GM23338 (cell line): Measurements from ENCODE around the gene PDS5A. TPM values are rescaled to one million over a fixed set of nuclear protein-coding genes. Genes with fewer than 3 reads are reported as not detected.

Source experiments
- ATAC-seq: fragments of 200-7000 bp; cut with Tn5 transposase; 3 replicates; pipeline ENCODE4 v1.9.1; 2020
- DNase-seq: peaks from one replicate; pipeline ENCODE4 v3.0.0-alpha.2; 2015; ENCODE audit warnings: low spot score
- H2AFZ ChIP-seq: fragments of 200-600 bp; sonication (generic); 2 replicates; pipeline ENCODE4 v1.8.0; 2016; ENCODE audit warnings: antibody characterized with exemption, mild to moderate bottlenecking, moderate library complexity
- H3F3A ChIP-seq: fragments of 200-600 bp; sonication (generic); replicated peaks from 2 replicates; pipeline ENCODE4 v1.8.0; 2017; ENCODE audit warnings: antibody characterized with exemption, mixed run types, low read depth
- H3K27ac ChIP-seq: fragments of 200-600 bp; sonication (generic); 2 replicates; pipeline ENCODE4 v1.6.1; 2016; ENCODE audit warnings: low read depth
- H3K27me3 ChIP-seq: fragments of 200-600 bp; sonication (generic); 2 replicates; pipeline ENCODE4 v1.8.0; 2016; ENCODE audit warnings: mild to moderate bottlenecking, mixed run types, moderate library complexity; ENCODE audit not compliant: insufficient read depth
- H3K36me3 ChIP-seq: fragments of 200-600 bp; sonication (generic); 2 replicates; pipeline ENCODE4 v1.8.0; 2016; ENCODE audit warnings: mild to moderate bottlenecking; ENCODE audit not compliant: insufficient read depth
- H3K4me1 ChIP-seq: fragments of 200-600 bp; sonication (generic); 2 replicates; pipeline ENCODE4 v1.8.0; 2016; ENCODE audit warnings: mild to moderate bottlenecking, moderate library complexity; ENCODE audit not compliant: insufficient read depth
- H3K4me2 ChIP-seq: fragments of 200-600 bp; sonication (generic); 2 replicates; pipeline ENCODE4 v1.7.1; 2017; ENCODE audit warnings: mixed run types
- H3K4me3 ChIP-seq: fragments of 200-600 bp; sonication (generic); 2 replicates; pipeline ENCODE4 v1.6.1; 2016; ENCODE audit warnings: mixed run types
- H3K79me2 ChIP-seq: fragments of 200-600 bp; sonication (generic); replicated peaks from 2 replicates; pipeline ENCODE4 v1.8.0; 2017; ENCODE audit warnings: mild to moderate bottlenecking; ENCODE audit not compliant: insufficient read depth
- H3K9me2 ChIP-seq: fragments of 200-600 bp; sonication (generic); 2 replicates; pipeline ENCODE4 v1.8.0; 2017; ENCODE audit not compliant: insufficient read depth
- H4K20me1 ChIP-seq: fragments of 200-600 bp; sonication (generic); replicated peaks from 2 replicates; pipeline ENCODE4 v1.8.0; 2017; ENCODE audit warnings: mild to moderate bottlenecking; ENCODE audit not compliant: insufficient read depth
- H3K27ac Mint-ChIP-seq: 2 replicates; pipeline ENCODE4 v1.8.0; 2020; ENCODE audit warnings: inconsistent platforms, mild to moderate bottlenecking, moderate library complexity, mixed read lengths
- H3K27me3 Mint-ChIP-seq: 3 replicates; pipeline ENCODE4 v1.8.0; 2022; ENCODE audit warnings: low read depth, mild to moderate bottlenecking, moderate library complexity, mixed read lengths, inconsistent platforms; ENCODE audit not compliant: insufficient read depth, poor library complexity
- H3K36me3 Mint-ChIP-seq: 3 replicates; pipeline ENCODE4 v1.8.0; 2021; ENCODE audit warnings: low read depth, mild to moderate bottlenecking, inconsistent platforms, moderate library complexity, mixed read lengths
- H3K4me1 Mint-ChIP-seq: 3 replicates; pipeline ENCODE4 v1.8.0; 2020; ENCODE audit warnings: mild to moderate bottlenecking, inconsistent platforms, mixed read lengths
- H3K4me3 Mint-ChIP-seq: 3 replicates; pipeline ENCODE4 v1.8.0; 2021; ENCODE audit warnings: moderate library complexity, mild to moderate bottlenecking, inconsistent platforms, mixed read lengths
- H3K9me3 Mint-ChIP-seq: 3 replicates; pipeline ENCODE4 v1.8.0; 2020; ENCODE audit warnings: moderate library complexity, mild to moderate bottlenecking, inconsistent platforms, mixed read lengths
- CREB1 ChIP-seq: fragments of 250-450 bp; sonication (Bioruptor Pico); IDR thresholded peaks from 2 replicates; pipeline ENCODE4 v1.5.0; 2020; ENCODE audit warnings: low read depth, mild to moderate bottlenecking, moderate library complexity
- EZH2 ChIP-seq: fragments of 200-600 bp; sonication (generic); IDR thresholded peaks from one replicate; pipeline ENCODE4 v1.8.0; 2017; ENCODE audit warnings: antibody characterized with exemption, mild to moderate bottlenecking, low read depth; ENCODE audit not compliant: unreplicated experiment
- EZH2phosphoT487 ChIP-seq: fragments of 200-600 bp; sonication (generic); IDR thresholded peaks from one replicate; pipeline ENCODE4 v1.8.1; 2018; ENCODE audit warnings: antibody characterized with exemption; ENCODE audit not compliant: unreplicated experiment
- JUNB ChIP-seq: IDR thresholded peaks from one replicate; pipeline ENCODE4 v1.6.1; 2016; ENCODE audit warnings: antibody characterized with exemption; ENCODE audit not compliant: unreplicated experiment
- NANOG ChIP-seq: IDR thresholded peaks from 2 replicates; pipeline ENCODE4 v1.6.1; 2016; ENCODE audit warnings: antibody characterized with exemption, borderline replicate concordance
- POLR2AphosphoS5 ChIP-seq: IDR thresholded peaks from 2 replicates; pipeline ENCODE4 v1.6.1; 2016; ENCODE audit warnings: antibody characterized with exemption, low read depth
- STAT1 ChIP-seq: IDR thresholded peaks from one replicate; pipeline ENCODE4 v1.6.1; 2016; ENCODE audit warnings: antibody characterized with exemption; ENCODE audit not compliant: unreplicated experiment
- ZNF114 ChIP-seq: fragments of 250-450 bp; sonication (Bioruptor Pico); IDR thresholded peaks from 2 replicates; pipeline ENCODE4 v1.5.0; 2020; ENCODE audit warnings: mild to moderate bottlenecking, moderate library complexity
- ZNF331 ChIP-seq: fragments of 250-450 bp; sonication (Bioruptor Pico); IDR thresholded peaks from 2 replicates; pipeline ENCODE4 v1.5.0; 2020; ENCODE audit warnings: low read depth, mild to moderate bottlenecking, moderate library complexity
- polyA plus RNA-seq: library from polyadenylated mRNA; unstranded; fragments of >200 nt; fragmentation: Nextera tagmentation; extraction: Ambion mirVana; gene quantifications from 2 replicates; pipeline ENCODE4 v1.2.1, GENCODE V29; 2016
- total RNA-seq: library from RNA; depleted of rRNA; stranded (reverse); fragments of >200 nt; shearing (Covaris generic); gene quantifications from 2 replicates; pipeline ENCODE4 v1.2.3, GENCODE V29; 2014
- TF ChIP-seq, protein P1 (sequence below): IDR thresholded peaks from one replicate; pipeline ENCODE4 v1.6.1; 2018; ENCODE audit warnings: antibody characterized with exemption; ENCODE audit not compliant: unreplicated experiment
- TF ChIP-seq, protein P2 (sequence below): IDR thresholded peaks from 2 replicates; pipeline ENCODE4 v1.6.1; 2016; ENCODE audit warnings: antibody characterized with exemption
- TF ChIP-seq, protein P3 (sequence below): fragments of 250-450 bp; sonication (Bioruptor Pico); IDR thresholded peaks from 2 replicates; pipeline ENCODE4 v1.5.0; 2020; ENCODE audit warnings: mild to moderate bottlenecking, moderate library complexity
- TF ChIP-seq, protein P4 (sequence below), 2 experiments: fragments of 200-600 bp in 1 of 2; sonication (generic) in 1 of 2; conservative IDR thresholded peaks; 2 replicates each; pipeline versions ENCODE4 v1.5.1 to v1.6.1; 2016 to 2017; ENCODE audit warnings: antibody characterized with exemption in 2 of 2, low read depth in 2 of 2, mild to moderate bottlenecking in 2 of 2, moderate library complexity in 1 of 2

PDS5A gene
- total and polyA plus RNA-seq, 2 experiments from 2014 or later = 22.1 to 91.9 TPM

DNA sequence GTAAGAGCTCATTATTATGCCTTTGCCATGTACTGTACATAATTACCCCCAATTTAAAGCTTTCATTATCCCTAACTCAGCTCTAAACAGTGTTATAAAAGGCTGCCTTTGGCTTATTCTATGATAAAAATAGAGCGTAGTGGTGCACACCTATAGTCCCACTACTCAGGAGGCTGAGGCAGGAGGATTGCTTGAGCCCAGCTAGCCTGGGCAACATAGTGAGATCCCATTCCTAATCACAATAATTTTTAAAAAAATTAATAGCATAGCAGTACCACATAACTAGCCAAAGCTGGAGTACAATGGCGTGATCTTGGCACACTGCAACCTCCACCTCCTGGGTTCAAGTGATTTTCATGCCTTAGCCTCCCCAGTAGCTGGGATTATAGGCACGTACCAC is 112.4 kb downstream of the PDS5A start:
- Histone ChIP-seq H2AFZ (no peak overlapping the region), H3K4me2 (no peak overlapping the region), H3K36me3 (peaks cover 43% of the 10 kb centered on the region), H4K20me1 (no peaks in the 10 kb centered on the region), H3F3A (no peaks in the 10 kb centered on the region; the same call in 1 of the 2 replicates), H3K4me1 (no peaks in the 10 kb centered on the region), H3K9me2 (no peaks in the 10 kb centered on the region), H3K27ac (no peak overlapping the region), H3K79me2 (no peaks in the 10 kb centered on the region), H3K4me3 (no peak overlapping the region), H3K27me3 (no peaks in the 10 kb centered on the region)
- Mint-ChIP-seq H3K4me1 (no peaks in the 10 kb centered on the region), H3K27ac (no peak overlapping the region), H3K9me3 (no peaks in the 10 kb centered on the region), H3K4me3 (no peak overlapping the region), H3K36me3 (peaks cover 31% of the 10 kb centered on the region), H3K27me3 (no peaks in the 10 kb centered on the region)
- DNase-seq (no peak), ATAC-seq (no peak)
- TF ChIP-seq NANOG (no peak), JUNB (no peak), EZH2phosphoT487 (no peak), ZNF114 (CRISPR knock-in tag) (no peak), ZNF331 (CRISPR knock-in tag) (no peak), POLR2AphosphoS5 (no peak), EZH2 (no peak), CREB1 (CRISPR knock-in tag) (no peak), STAT1 (no peak)
- TF ChIP-seq, protein P1, sequence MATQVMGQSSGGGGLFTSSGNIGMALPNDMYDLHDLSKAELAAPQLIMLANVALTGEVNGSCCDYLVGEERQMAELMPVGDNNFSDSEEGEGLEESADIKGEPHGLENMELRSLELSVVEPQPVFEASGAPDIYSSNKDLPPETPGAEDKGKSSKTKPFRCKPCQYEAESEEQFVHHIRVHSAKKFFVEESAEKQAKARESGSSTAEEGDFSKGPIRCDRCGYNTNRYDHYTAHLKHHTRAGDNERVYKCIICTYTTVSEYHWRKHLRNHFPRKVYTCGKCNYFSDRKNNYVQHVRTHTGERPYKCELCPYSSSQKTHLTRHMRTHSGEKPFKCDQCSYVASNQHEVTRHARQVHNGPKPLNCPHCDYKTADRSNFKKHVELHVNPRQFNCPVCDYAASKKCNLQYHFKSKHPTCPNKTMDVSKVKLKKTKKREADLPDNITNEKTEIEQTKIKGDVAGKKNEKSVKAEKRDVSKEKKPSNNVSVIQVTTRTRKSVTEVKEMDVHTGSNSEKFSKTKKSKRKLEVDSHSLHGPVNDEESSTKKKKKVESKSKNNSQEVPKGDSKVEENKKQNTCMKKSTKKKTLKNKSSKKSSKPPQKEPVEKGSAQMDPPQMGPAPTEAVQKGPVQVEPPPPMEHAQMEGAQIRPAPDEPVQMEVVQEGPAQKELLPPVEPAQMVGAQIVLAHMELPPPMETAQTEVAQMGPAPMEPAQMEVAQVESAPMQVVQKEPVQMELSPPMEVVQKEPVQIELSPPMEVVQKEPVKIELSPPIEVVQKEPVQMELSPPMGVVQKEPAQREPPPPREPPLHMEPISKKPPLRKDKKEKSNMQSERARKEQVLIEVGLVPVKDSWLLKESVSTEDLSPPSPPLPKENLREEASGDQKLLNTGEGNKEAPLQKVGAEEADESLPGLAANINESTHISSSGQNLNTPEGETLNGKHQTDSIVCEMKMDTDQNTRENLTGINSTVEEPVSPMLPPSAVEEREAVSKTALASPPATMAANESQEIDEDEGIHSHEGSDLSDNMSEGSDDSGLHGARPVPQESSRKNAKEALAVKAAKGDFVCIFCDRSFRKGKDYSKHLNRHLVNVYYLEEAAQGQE = no peak
- TF ChIP-seq, protein P2, sequence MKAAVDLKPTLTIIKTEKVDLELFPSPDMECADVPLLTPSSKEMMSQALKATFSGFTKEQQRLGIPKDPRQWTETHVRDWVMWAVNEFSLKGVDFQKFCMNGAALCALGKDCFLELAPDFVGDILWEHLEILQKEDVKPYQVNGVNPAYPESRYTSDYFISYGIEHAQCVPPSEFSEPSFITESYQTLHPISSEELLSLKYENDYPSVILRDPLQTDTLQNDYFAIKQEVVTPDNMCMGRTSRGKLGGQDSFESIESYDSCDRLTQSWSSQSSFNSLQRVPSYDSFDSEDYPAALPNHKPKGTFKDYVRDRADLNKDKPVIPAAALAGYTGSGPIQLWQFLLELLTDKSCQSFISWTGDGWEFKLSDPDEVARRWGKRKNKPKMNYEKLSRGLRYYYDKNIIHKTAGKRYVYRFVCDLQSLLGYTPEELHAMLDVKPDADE = no peak
- TF ChIP-seq, protein P3, sequence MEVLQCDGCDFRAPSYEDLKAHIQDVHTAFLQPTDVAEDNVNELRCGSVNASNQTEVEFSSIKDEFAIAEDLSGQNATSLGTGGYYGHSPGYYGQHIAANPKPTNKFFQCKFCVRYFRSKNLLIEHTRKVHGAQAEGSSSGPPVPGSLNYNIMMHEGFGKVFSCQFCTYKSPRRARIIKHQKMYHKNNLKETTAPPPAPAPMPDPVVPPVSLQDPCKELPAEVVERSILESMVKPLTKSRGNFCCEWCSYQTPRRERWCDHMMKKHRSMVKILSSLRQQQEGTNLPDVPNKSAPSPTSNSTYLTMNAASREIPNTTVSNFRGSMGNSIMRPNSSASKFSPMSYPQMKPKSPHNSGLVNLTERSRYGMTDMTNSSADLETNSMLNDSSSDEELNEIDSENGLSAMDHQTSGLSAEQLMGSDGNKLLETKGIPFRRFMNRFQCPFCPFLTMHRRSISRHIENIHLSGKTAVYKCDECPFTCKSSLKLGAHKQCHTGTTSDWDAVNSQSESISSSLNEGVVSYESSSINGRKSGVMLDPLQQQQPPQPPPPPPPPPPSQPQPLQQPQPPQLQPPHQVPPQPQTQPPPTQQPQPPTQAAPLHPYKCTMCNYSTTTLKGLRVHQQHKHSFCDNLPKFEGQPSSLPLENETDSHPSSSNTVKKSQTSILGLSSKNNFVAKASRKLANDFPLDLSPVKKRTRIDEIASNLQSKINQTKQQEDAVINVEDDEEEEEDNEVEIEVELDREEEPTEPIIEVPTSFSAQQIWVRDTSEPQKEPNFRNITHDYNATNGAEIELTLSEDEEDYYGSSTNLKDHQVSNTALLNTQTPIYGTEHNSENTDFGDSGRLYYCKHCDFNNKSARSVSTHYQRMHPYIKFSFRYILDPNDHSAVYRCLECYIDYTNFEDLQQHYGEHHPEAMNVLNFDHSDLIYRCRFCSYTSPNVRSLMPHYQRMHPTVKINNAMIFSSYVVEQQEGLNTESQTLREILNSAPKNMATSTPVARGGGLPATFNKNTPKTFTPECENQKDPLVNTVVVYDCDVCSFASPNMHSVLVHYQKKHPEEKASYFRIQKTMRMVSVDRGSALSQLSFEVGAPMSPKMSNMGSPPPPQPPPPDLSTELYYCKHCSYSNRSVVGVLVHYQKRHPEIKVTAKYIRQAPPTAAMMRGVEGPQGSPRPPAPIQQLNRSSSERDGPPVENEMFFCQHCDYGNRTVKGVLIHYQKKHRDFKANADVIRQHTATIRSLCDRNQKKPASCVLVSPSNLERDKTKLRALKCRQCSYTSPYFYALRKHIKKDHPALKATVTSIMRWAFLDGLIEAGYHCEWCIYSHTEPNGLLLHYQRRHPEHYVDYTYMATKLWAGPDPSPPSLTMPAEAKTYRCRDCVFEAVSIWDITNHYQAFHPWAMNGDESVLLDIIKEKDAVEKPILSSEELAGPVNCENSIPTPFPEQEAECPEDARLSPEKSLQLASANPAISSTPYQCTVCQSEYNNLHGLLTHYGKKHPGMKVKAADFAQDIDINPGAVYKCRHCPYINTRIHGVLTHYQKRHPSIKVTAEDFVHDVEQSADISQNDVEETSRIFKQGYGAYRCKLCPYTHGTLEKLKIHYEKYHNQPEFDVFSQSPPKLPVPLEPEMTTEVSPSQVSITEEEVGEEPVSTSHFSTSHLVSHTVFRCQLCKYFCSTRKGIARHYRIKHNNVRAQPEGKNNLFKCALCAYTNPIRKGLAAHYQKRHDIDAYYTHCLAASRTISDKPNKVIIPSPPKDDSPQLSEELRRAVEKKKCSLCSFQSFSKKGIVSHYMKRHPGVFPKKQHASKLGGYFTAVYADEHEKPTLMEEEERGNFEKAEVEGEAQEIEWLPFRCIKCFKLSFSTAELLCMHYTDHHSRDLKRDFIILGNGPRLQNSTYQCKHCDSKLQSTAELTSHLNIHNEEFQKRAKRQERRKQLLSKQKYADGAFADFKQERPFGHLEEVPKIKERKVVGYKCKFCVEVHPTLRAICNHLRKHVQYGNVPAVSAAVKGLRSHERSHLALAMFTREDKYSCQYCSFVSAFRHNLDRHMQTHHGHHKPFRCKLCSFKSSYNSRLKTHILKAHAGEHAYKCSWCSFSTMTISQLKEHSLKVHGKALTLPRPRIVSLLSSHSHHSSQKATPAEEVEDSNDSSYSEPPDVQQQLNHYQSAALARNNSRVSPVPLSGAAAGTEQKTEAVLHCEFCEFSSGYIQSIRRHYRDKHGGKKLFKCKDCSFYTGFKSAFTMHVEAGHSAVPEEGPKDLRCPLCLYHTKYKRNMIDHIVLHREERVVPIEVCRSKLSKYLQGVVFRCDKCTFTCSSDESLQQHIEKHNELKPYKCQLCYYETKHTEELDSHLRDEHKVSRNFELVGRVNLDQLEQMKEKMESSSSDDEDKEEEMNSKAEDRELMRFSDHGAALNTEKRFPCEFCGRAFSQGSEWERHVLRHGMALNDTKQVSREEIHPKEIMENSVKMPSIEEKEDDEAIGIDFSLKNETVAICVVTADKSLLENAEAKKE (CRISPR knock-in tag) = no peak
- TF ChIP-seq, protein P4, sequence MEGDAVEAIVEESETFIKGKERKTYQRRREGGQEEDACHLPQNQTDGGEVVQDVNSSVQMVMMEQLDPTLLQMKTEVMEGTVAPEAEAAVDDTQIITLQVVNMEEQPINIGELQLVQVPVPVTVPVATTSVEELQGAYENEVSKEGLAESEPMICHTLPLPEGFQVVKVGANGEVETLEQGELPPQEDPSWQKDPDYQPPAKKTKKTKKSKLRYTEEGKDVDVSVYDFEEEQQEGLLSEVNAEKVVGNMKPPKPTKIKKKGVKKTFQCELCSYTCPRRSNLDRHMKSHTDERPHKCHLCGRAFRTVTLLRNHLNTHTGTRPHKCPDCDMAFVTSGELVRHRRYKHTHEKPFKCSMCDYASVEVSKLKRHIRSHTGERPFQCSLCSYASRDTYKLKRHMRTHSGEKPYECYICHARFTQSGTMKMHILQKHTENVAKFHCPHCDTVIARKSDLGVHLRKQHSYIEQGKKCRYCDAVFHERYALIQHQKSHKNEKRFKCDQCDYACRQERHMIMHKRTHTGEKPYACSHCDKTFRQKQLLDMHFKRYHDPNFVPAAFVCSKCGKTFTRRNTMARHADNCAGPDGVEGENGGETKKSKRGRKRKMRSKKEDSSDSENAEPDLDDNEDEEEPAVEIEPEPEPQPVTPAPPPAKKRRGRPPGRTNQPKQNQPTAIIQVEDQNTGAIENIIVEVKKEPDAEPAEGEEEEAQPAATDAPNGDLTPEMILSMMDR (conservative IDR thresholded peaks at IDR 0.05; ENCODE audit: low read depth in 2 of 2) = no peak
